Panc1 (cell line): ENCODE results near the gene SHC4. TPM values are rescaled to one million over a fixed set of nuclear protein-coding genes. Genes with fewer than 3 reads are reported as not detected.

ENCODE experiments used
- ATAC-seq: fragments of 200-7000 bp; cut with Tn5 transposase; 2 replicates; pipeline ENCODE4 v1.9.1; 2020; ENCODE audit warnings: mild to moderate bottlenecking, moderate library complexity
- BruUV-seq: library from RNA; stranded (reverse); fragments of 400-500 nt; replicated peaks from 2 replicates; lab custom pipeline; 2021; lab: Mats Ljungman, UMichigan
- CTCF ChIA-PET: fragments of 300-600 bp; sonication (Branson Sonifier 250); formaldehyde crosslinking; loops from one replicate; lab custom pipeline; 2022; ENCODE audit warnings: antibody characterized with exemption; lab: Charles Lee
- POLR2A ChIA-PET: fragments of 300-600 bp; sonication (Branson Sonifier 250); formaldehyde crosslinking; loops from one replicate; lab custom pipeline; 2022; ENCODE audit warnings: antibody characterized with exemption; lab: Charles Lee
- DNase-seq: peaks from one replicate; pipeline ENCODE4 v3.0.0-alpha.2; 2010; ENCODE audit warnings: low read depth, low spot score
- H3K27ac ChIP-seq: 2 replicates; pipeline ENCODE4 v1.5.1; 2011; ENCODE audit warnings: mild to moderate bottlenecking, low read length, inconsistent platforms
- H3K27me3 ChIP-seq: fragments of 200-500 bp; sonication (Bioruptor generic); 2 replicates; pipeline ENCODE4 v1.6.0; 2014; ENCODE audit warnings: low read length, inconsistent platforms; ENCODE audit not compliant: control insufficient read depth, insufficient read depth
- H3K36me3 ChIP-seq: fragments of 200-500 bp; sonication (Bioruptor generic); 2 replicates; pipeline ENCODE4 v1.5.1; 2014; ENCODE audit warnings: inconsistent platforms, mild to moderate bottlenecking, low read length, moderate library complexity; ENCODE audit not compliant: control insufficient read depth, insufficient read depth
- H3K4me1 ChIP-seq: 2 replicates; pipeline ENCODE4 v1.5.1; 2011; ENCODE audit warnings: inconsistent platforms, mild to moderate bottlenecking, low read length, moderate library complexity; ENCODE audit not compliant: control insufficient read depth, insufficient read depth
- H3K4me3 ChIP-seq, 2 experiments: 2 replicates each; pipeline ENCODE4 v1.5.1; 2011 to 2012; ENCODE audit warnings: low read depth in 2 of 2, low read length in 2 of 2, mild to moderate bottlenecking in 2 of 2, inconsistent platforms in 1 of 2, moderate library complexity in 1 of 2
- H3K9me3 ChIP-seq: fragments of 200-500 bp; sonication (Bioruptor generic); 2 replicates; pipeline ENCODE4 v1.5.1; 2014; ENCODE audit warnings: low read depth, mild to moderate bottlenecking, inconsistent platforms, low read length, moderate library complexity; ENCODE audit not compliant: control insufficient read depth, insufficient read depth
- CTCF ChIP-seq: fragments of 450-650 bp; IDR thresholded peaks from 2 replicates; pipeline ENCODE4 v1.5.1; 2017; ENCODE audit warnings: mild to moderate bottlenecking
- POLR2AphosphoS5 ChIP-seq: IDR thresholded peaks from 2 replicates; pipeline ENCODE4 v1.6.1; 2012; ENCODE audit warnings: mild to moderate bottlenecking, low read depth, low read length, moderate library complexity
- REST ChIP-seq, 2 experiments: IDR thresholded peaks; 2 replicates each; pipeline ENCODE4 v1.6.1; 2011 to 2012; ENCODE audit warnings: low read depth in 2 of 2, control low read depth in 1 of 2, low read length in 1 of 2, mild to moderate bottlenecking in 1 of 2, moderate library complexity in 1 of 2; ENCODE audit not compliant: insufficient read depth in 1 of 2
- SIN3A ChIP-seq: IDR thresholded peaks from 2 replicates; pipeline ENCODE4 v1.6.1; 2012; ENCODE audit warnings: low read depth, mild to moderate bottlenecking, low read length, moderate library complexity, borderline replicate concordance; ENCODE audit not compliant: insufficient read depth
- TCF7L2 ChIP-seq: IDR thresholded peaks from 2 replicates; pipeline ENCODE4 v1.6.1; 2011; ENCODE audit warnings: mild to moderate bottlenecking, low read depth, low read length, inconsistent platforms
- in situ Hi-C: cut with HindIII; loops from 2 replicates; pipeline ENCODE4 v1.10.0; 2016; ENCODE audit warnings: low sequenced_read_pairs, low pct_unique_long_range_greater_than_20kb
- intact Hi-C: fragments of 100-400 bp; cut with micrococcal nuclease; formaldehyde crosslinking; loops from one replicate; pipeline ENCODE4 v1.10.0; 2022; ENCODE audit not compliant: unreplicated experiment
- total RNA-seq: library from RNA; stranded (reverse); gene quantifications from one replicate; pipeline ENCODE4 v1.2.1, GENCODE V29; 2021; ENCODE audit not compliant: unreplicated experiment

SHC4 gene
- total RNA-seq, 1 experiment from 2014 or later, result 0.10 TPM

- peaks cover 20% of the 10 kb centered on the region for H3K27me3 ChIP-seq
- no TSS peak for BruUV-seq
- no peak overlapping the region for H3K27ac ChIP-seq
- ChIA-PET CTCF (interaction anchor here (0.8 kb wide), 1 partner anchor 105 kb away, joined by 3 read pairs; no protein-coding TSS in a partner anchor), POLR2A (no interaction called here)
- H3K9me3 ChIP-seq, result no peaks in the 10 kb centered on the region
- H3K4me1 ChIP-seq, result peaks cover 6% of the 10 kb centered on the region
- no peak overlapping the region for H3K4me3 ChIP-seq
- ATAC-seq, result no peak
- in situ Hi-C loops (no loop called here), intact Hi-C loops (no loop called here)
- DNase-seq, result no peak
- TF ChIP-seq CTCF, result no peak
- no peaks in the 10 kb centered on the region for H3K36me3 ChIP-seq
These were observed 3.6 kb upstream of the SHC4 start for GRCh38 chr15:48967336-48967735.

- POLR2A ChIA-PET, result no interaction called here
- H3K36me3 ChIP-seq, result no peaks in the 10 kb centered on the region
- H3K4me1 ChIP-seq, result peaks cover 6% of the 10 kb centered on the region
- H3K4me3 ChIP-seq, result no peak overlapping the region
- in situ Hi-C loops, result no loop called here
- intact Hi-C loops, result loop anchor here (1.0 kb wide), 1 partner anchor 104 kb away; no protein-coding TSS in a partner anchor
- TF ChIP-seq POLR2AphosphoS5 (no peak), CTCF (no peak), TCF7L2 (no peak), REST (IDR thresholded peaks at IDR 0.05; ENCODE audit: insufficient read depth in 1 of 2, low read depth in 2 of 2, low read length in 1 of 2) (no peak), SIN3A (no peak)
- peaks cover 20% of the 10 kb centered on the region for H3K27me3 ChIP-seq
- no peak for ATAC-seq
- no peak overlapping the region for H3K27ac ChIP-seq
- DNase-seq, result no peak
- no peaks in the 10 kb centered on the region for H3K9me3 ChIP-seq
- no TSS peak for BruUV-seq
- CTCF ChIA-PET, result no interaction called here
These were observed 3.0 kb upstream of the SHC4 start for GRCh38 chr15:48966595-48967301.
